Measurements from ENCODE around the gene TRPC5OS.

DNA sequence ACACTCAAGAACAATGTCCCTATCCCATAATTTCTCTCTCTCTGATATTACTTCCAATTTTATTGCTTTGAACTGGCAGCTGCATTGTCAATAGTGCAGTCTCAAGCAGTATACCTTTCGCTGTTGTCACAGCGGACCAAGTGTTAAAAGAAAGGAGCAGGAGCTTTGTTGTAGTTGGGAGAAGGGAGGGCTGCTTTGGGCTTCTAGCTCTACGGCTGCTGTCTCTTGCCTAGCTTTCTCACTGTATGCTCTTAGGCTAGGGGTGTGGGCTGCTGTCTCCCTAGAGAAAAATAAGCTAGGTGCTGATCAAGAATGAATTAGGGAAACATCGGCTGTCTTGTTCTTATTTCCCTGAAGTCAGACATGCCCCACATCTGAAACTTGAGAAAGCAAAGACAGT lies 52.5 kb downstream of the TRPC5OS start:
- no peak for TF ChIP-seq CTCF (IDR thresholded peaks at IDR 0.05)
- TF ChIP-seq POLR2AphosphoS5 (IDR thresholded peaks at IDR 0.05) = no peak

All from sigmoid colon (tissue), 4 donors.